NCI-H1694 (cell line): Measurements from ENCODE around the gene MMS19.
"Not testable (repeated sequence)": the region's sequence is repeated elsewhere in the genome, so short reads cannot be mapped to it uniquely, and the experiment has no call there.

Experiments
- DNase-seq: peaks from one replicate; lab custom pipeline; 2025; lab: John Stamatoyannopoulos, UW

Gene MMS19

GRCh38 chr10:97425964-97426775 is 72.1 kb downstream of the MMS19 start, which contains the start of gene PGAM1:
Gene PGAM1 (plus strand): TSS chr10:97426191. CDS start chr10:97426308, 117 bp downstream.
- peak; percentile 90 for DNase-seq

GRCh38 chr10:97423757-97424098 is 74.5 kb downstream of the MMS19 start:
- DNase-seq: not testable (repeated sequence)

GRCh38 chr10:97416565-97416964 is 81.7 kb downstream of the MMS19 start:
- DNase-seq: no peak

GRCh38 chr10:97412891-97413304 is 85.3 kb downstream of the MMS19 start:
- no peak for DNase-seq

- DNase-seq: no peak
Observed at GRCh38 chr10:97411406-97411805, 86.8 kb downstream of the MMS19 start.

GRCh38 chr10:97408496-97408992 is 89.7 kb downstream of the MMS19 start:
- DNase-seq: no peak
